SK-N-SH (cell line): Measurements from ENCODE around the gene SLC26A5. TPM values are rescaled to one million over a fixed set of nuclear protein-coding genes. Genes with fewer than 3 reads are reported as not detected.
"Not testable (repeated sequence)": the region's sequence is repeated elsewhere in the genome, so short reads cannot be mapped to it uniquely, and the experiment has no call there.

Source experiments
- CTCF ChIA-PET: fragments of 300-600, 350-600 bp; formaldehyde crosslinking; extraction: SDS; loops from one replicate; lab custom pipeline; 2021; lab: Yijun Ruan, JAX
- POLR2A ChIA-PET: fragments of 350-600 bp; sonication (Branson Sonifier 250); formaldehyde crosslinking; extraction: SDS; loops from one replicate; lab custom pipeline; 2020; ENCODE audit warnings: antibody characterized with exemption, inconsistent platforms; lab: Yijun Ruan, JAX
- DNase-seq: peaks from one replicate; pipeline ENCODE4 v3.0.0; 2012
- H2AFZ ChIP-seq: fragments of 200-600 bp; sonication (generic); 2 replicates; pipeline ENCODE4 v1.8.1; 2016; ENCODE audit warnings: antibody characterized with exemption, mild to moderate bottlenecking, low read depth
- H3F3A ChIP-seq: fragments of 200-600 bp; sonication (generic); replicated peaks from 2 replicates; pipeline ENCODE3; 2016; ENCODE audit warnings: antibody characterized with exemption, mild to moderate bottlenecking; ENCODE audit not compliant: insufficient read depth
- H3K27ac ChIP-seq, 2 experiments: fragments of 200-500 bp in 1 of 2; fragments of 200-600 bp in 1 of 2; sonication (Bioruptor generic) in 1 of 2; sonication (generic), shearing (Covaris generic) in 1 of 2; 2 replicates each; pipeline versions ENCODE4 v1.5.1 to v1.6.1; 2014 to 2016; ENCODE audit warnings: low read depth in 2 of 2, inconsistent platforms in 1 of 2, low read length in 1 of 2, mild to moderate bottlenecking in 1 of 2, mixed read lengths in 1 of 2
- H3K27me3 ChIP-seq: fragments of 200-600 bp; sonication (generic), shearing (Covaris generic); 2 replicates; pipeline ENCODE4 v1.6.1; 2016; ENCODE audit warnings: mixed run types; ENCODE audit not compliant: insufficient read depth
- H3K36me3 ChIP-seq, 2 experiments: fragments of 200-500 bp in 1 of 2; fragments of 200-600 bp in 1 of 2; sonication (Bioruptor generic) in 1 of 2; sonication (generic) in 1 of 2; replicated peaks in 1 of 2; 2 replicates each; pipeline versions ENCODE3 to v1.5.1; 2014 to 2016; ENCODE audit warnings: low read length in 1 of 2, mild to moderate bottlenecking in 1 of 2; ENCODE audit not compliant: insufficient read depth in 2 of 2, control insufficient read depth in 1 of 2
- H3K4me1 ChIP-seq, 2 experiments: fragments of 200-500 bp in 1 of 2; fragments of 200-600 bp in 1 of 2; sonication (Bioruptor generic) in 1 of 2; sonication (generic), shearing (Covaris generic) in 1 of 2; 2 replicates each; pipeline versions ENCODE4 v1.5.1 to v1.6.1; 2014 to 2016; ENCODE audit warnings: low read depth in 1 of 2, low read length in 1 of 2, mixed run types in 1 of 2; ENCODE audit not compliant: insufficient read depth in 2 of 2, control insufficient read depth in 1 of 2
- H3K4me2 ChIP-seq: fragments of 200-600 bp; sonication (generic), shearing (Covaris generic); 2 replicates; pipeline ENCODE4 v1.6.1; 2017; ENCODE audit warnings: mixed run types
- H3K4me3 ChIP-seq, 2 experiments: fragments of 200-500 bp in 1 of 2; fragments of 200-600 bp in 1 of 2; sonication (Bioruptor generic) in 1 of 2; sonication (generic), shearing (Covaris generic) in 1 of 2; 2 replicates each; pipeline versions ENCODE4 v1.5.1 to v1.8.1; 2014 to 2016; ENCODE audit warnings: low read depth in 2 of 2, inconsistent platforms in 1 of 2, low read length in 1 of 2, mild to moderate bottlenecking in 1 of 2, mixed read lengths in 1 of 2, moderate library complexity in 1 of 2
- H3K79me2 ChIP-seq: fragments of 200-600 bp; sonication (generic); 2 replicates; pipeline ENCODE4 v1.8.1; 2017; ENCODE audit warnings: mild to moderate bottlenecking; ENCODE audit not compliant: insufficient read depth
- H3K9ac ChIP-seq: fragments of 200-600 bp; sonication (generic); 2 replicates; pipeline ENCODE4 v1.6.1; 2017; ENCODE audit warnings: mixed run types
- H3K9me2 ChIP-seq: fragments of 200-600 bp; sonication (generic); 2 replicates; pipeline ENCODE4 v1.6.1; 2017; ENCODE audit warnings: mixed run types
- H3K9me3 ChIP-seq: fragments of 200-600 bp; sonication (generic); 2 replicates; pipeline ENCODE4 v1.6.1; 2017; ENCODE audit warnings: mixed run types, mild to moderate bottlenecking, moderate library complexity
- H4K20me1 ChIP-seq: fragments of 200-600 bp; sonication (generic); 2 replicates; pipeline ENCODE4 v1.6.1; 2017; ENCODE audit warnings: mild to moderate bottlenecking, mixed run types; ENCODE audit not compliant: insufficient read depth
- EP300 ChIP-seq, 2 experiments: IDR thresholded peaks; 2 replicates each; pipeline versions ENCODE4 v1.4.0 to v1.6.1; 2012; ENCODE audit warnings: borderline replicate concordance in 1 of 2, low read depth in 1 of 2, low read length in 1 of 2
- FOXM1 ChIP-seq: IDR thresholded peaks from 2 replicates; pipeline ENCODE4 v1.4.0; 2012; ENCODE audit warnings: low read depth, mild to moderate bottlenecking
- GABPA ChIP-seq: IDR thresholded peaks from 2 replicates; pipeline ENCODE4 v1.4.0; 2012; ENCODE audit warnings: low read depth, mild to moderate bottlenecking
- GATA2 ChIP-seq: sonication (generic); formaldehyde crosslinking; IDR thresholded peaks from 2 replicates; pipeline ENCODE4 v1.5.0; 2020; ENCODE audit warnings: mild to moderate bottlenecking, missing genetic modification reagents
- JUND ChIP-seq: IDR thresholded peaks from 2 replicates; pipeline ENCODE4 v1.4.0; 2012
- MAX ChIP-seq: IDR thresholded peaks from 2 replicates; pipeline ENCODE4 v1.4.0; 2012; ENCODE audit warnings: low read depth
- MEF2A ChIP-seq: IDR thresholded peaks from 2 replicates; pipeline ENCODE4 v1.4.0; 2012; ENCODE audit warnings: low read depth, borderline replicate concordance
- MXI1 ChIP-seq: IDR thresholded peaks from 2 replicates; pipeline ENCODE4 v1.6.1; 2012; ENCODE audit warnings: mild to moderate bottlenecking, low read depth, low read length, improper control_type of control experiment
- NFIC ChIP-seq: IDR thresholded peaks from 2 replicates; pipeline ENCODE4 v1.4.0; 2012; ENCODE audit warnings: borderline replicate concordance
- NRF1 ChIP-seq: IDR thresholded peaks from 2 replicates; pipeline ENCODE4 v1.6.1; 2012; ENCODE audit warnings: low read depth, mild to moderate bottlenecking, low read length
- PBX3 ChIP-seq: IDR thresholded peaks from 2 replicates; pipeline ENCODE4; 2012
- RAD21 ChIP-seq: IDR thresholded peaks from 2 replicates; pipeline ENCODE4 v1.6.1; 2012; ENCODE audit warnings: mild to moderate bottlenecking, low read length
- RFX5 ChIP-seq: IDR thresholded peaks from 2 replicates; pipeline ENCODE4 v1.6.1; 2012; ENCODE audit warnings: mild to moderate bottlenecking, improper control_type of control experiment, low read length
- RXRA ChIP-seq: IDR thresholded peaks from 2 replicates; pipeline ENCODE4 v1.4.0; 2012; ENCODE audit warnings: low read depth, mild to moderate bottlenecking, borderline replicate concordance
- SIN3A ChIP-seq: IDR thresholded peaks from 2 replicates; pipeline ENCODE4 v1.6.1; 2012; ENCODE audit warnings: low read depth, mild to moderate bottlenecking, low read length, moderate library complexity, borderline replicate concordance
- TCF12 ChIP-seq: IDR thresholded peaks from 2 replicates; pipeline ENCODE4 v1.4.0; 2012
- TEAD4 ChIP-seq: IDR thresholded peaks from 2 replicates; pipeline ENCODE4 v1.4.0; 2012; ENCODE audit warnings: mild to moderate bottlenecking, borderline replicate concordance; ENCODE audit not compliant: insufficient read depth
- YY1 ChIP-seq: IDR thresholded peaks from 2 replicates; pipeline ENCODE4 v1.4.0; 2012; ENCODE audit warnings: low read depth, mild to moderate bottlenecking
- WGBS: methylation state at CpG from one replicate; pipeline ENCODE4 v1.1.6; 2017; ENCODE audit warnings: low lambda C conversion rate; 5-methylcytosine and 5-hydroxymethylcytosine counted together
- polyA plus RNA-seq, 3 experiments: library from polyadenylated mRNA; depleted of rRNA; stranded (reverse); fragments of >200 nt; gene quantifications; 2 replicates each; pipeline ENCODE4 v1.2.3, GENCODE V29; 2012
- TF ChIP-seq, protein P1 (sequence below): fragments of 150-350 bp; IDR thresholded peaks from 2 replicates; pipeline ENCODE4 v1.6.1; 2016; ENCODE audit warnings: mild to moderate bottlenecking, low read depth, low read length

SLC26A5 gene
- polyA plus RNA-seq, 1 of the 3 experiments (the other 2 are of a cell fraction) = not detected

- no peak for TF ChIP-seq SIN3A
- TF ChIP-seq, all 33 proteins: peak for 0
These were observed 41.4 kb upstream of the SLC26A5 start (continued) for GRCh38 chr7:103487419-103487818.

GRCh38 chr7:103486873-103487272 is 40.9 kb upstream of the SLC26A5 start:
- H3K36me3 ChIP-seq, H4K20me1 ChIP-seq, H3K4me3 ChIP-seq, H3K9me2 ChIP-seq, H3K9ac ChIP-seq, DNase-seq, H3K79me2 ChIP-seq, H3K4me1 ChIP-seq, H3F3A ChIP-seq, H3K27ac ChIP-seq, CTCF ChIA-PET, POLR2A ChIA-PET, H3K4me2 ChIP-seq, H2AFZ ChIP-seq, H3K27me3 ChIP-seq, H3K9me3 ChIP-seq: not testable (repeated sequence)
- 55% methylated on average over 3 of the region's 3 CpGs for WGBS

DNA sequence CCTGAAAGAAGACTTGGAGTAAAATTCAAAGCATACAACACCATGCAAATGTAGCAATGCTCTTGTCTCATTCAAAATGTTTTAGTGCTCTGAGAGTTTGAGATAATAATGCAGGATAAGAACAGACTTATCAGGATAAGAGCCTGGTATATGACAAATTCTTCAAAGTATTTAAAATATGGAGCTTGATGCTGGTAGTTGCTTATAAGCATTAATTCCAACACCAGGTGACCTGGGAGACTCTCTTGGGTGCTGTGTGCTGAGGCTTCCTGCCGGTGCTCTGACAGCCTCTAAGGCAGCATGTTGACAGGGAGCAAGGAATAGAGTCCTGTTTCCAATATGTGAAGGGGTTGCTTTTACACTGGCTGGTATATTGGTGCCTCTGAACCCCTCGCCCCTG is 34.8 kb upstream of the SLC26A5 start:
- no peaks in the 10 kb centered on the region for H3K4me1 ChIP-seq
- WGBS = 13% methylated on average over 2 of the region's 2 CpGs
- no peaks in the 10 kb centered on the region for H3K9me3 ChIP-seq
- no peak overlapping the region for H3K9ac ChIP-seq
- no peak overlapping the region for H3K27ac ChIP-seq
- DNase-seq = no peak
- no peaks in the 10 kb centered on the region for H3K79me2 ChIP-seq
- TF ChIP-seq EP300 (IDR thresholded peaks at IDR 0.05; ENCODE audit: borderline replicate concordance in 1 of 2, low read depth in 1 of 2, low read length in 1 of 2) (no peak), SIN3A (no peak), RAD21 (no peak), NFIC (no peak), TCF12 (no peak), GABPA (no peak), FOXM1 (no peak), MAX (no peak), MEF2A (no peak), JUND (no peak)
- no peak overlapping the region for H2AFZ ChIP-seq
- no peaks in the 10 kb centered on the region for H3F3A ChIP-seq
- no peaks in the 10 kb centered on the region for H3K9me2 ChIP-seq
- ChIA-PET POLR2A (no interaction called here), CTCF (interaction anchor here (1.1 to 2.5 kb wide), 3 partner anchors 11 to 43 kb away, joined by 3 to 7 read pairs (median 4); no protein-coding TSS in a partner anchor)
- no peaks in the 10 kb centered on the region for H4K20me1 ChIP-seq
- H3K4me3 ChIP-seq = no peak overlapping the region
- H3K27me3 ChIP-seq = no peaks in the 10 kb centered on the region
- no peak overlapping the region for H3K4me2 ChIP-seq
- H3K36me3 ChIP-seq = no peaks in the 10 kb centered on the region

GRCh38 chr7:103474956-103475355 is 28.9 kb upstream of the SLC26A5 start:
- no peak overlapping the region for H3K4me2 ChIP-seq
- no peak overlapping the region for H3K4me3 ChIP-seq
- H3K4me1 ChIP-seq = no peaks in the 10 kb centered on the region
- H3K27ac ChIP-seq = no peak overlapping the region
- no peaks in the 10 kb centered on the region for H4K20me1 ChIP-seq
- no peak overlapping the region for H3K9ac ChIP-seq
- WGBS = 24% methylated on average over 5 of the region's 5 CpGs
- H3K9me2 ChIP-seq = no peaks in the 10 kb centered on the region
- H3K36me3 ChIP-seq = no peaks in the 10 kb centered on the region
- no peak overlapping the region for H2AFZ ChIP-seq
- ChIA-PET CTCF (interaction anchor here (1.6 kb wide), 1 partner anchor 18 kb away, joined by 4 read pairs; no protein-coding TSS in a partner anchor), POLR2A (no interaction called here)
- no peaks in the 10 kb centered on the region for H3K79me2 ChIP-seq
- TF ChIP-seq NFIC (no peak), TCF12 (no peak), GATA2 (CRISPR knock-in tag) (no peak), GABPA (no peak), RAD21 (no peak), MXI1 (no peak), PBX3 (no peak), TEAD4 (no peak), SIN3A (no peak), FOXM1 (no peak), NRF1 (no peak), RFX5 (no peak), RXRA (no peak), MAX (no peak), YY1 (no peak)
- TF ChIP-seq, protein P1, sequence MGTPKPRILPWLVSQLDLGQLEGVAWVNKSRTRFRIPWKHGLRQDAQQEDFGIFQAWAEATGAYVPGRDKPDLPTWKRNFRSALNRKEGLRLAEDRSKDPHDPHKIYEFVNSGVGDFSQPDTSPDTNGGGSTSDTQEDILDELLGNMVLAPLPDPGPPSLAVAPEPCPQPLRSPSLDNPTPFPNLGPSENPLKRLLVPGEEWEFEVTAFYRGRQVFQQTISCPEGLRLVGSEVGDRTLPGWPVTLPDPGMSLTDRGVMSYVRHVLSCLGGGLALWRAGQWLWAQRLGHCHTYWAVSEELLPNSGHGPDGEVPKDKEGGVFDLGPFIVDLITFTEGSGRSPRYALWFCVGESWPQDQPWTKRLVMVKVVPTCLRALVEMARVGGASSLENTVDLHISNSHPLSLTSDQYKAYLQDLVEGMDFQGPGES = no peak
- no peaks in the 10 kb centered on the region for H3F3A ChIP-seq
- no peak for DNase-seq
- no peaks in the 10 kb centered on the region for H3K9me3 ChIP-seq
- H3K27me3 ChIP-seq = no peaks in the 10 kb centered on the region
